Endodermal cell (in vitro differentiated cells): ENCODE data around the gene KAT2A. TPM values are rescaled to one million over a fixed set of nuclear protein-coding genes. Genes with fewer than 3 reads are reported as not detected.

ENCODE experiments used
- DNase-seq: peaks from one replicate; pipeline ENCODE4 v3.0.0-alpha.2; 2017
- H3K27ac ChIP-seq: 2 replicates; pipeline ENCODE4 v1.5.1; 2013; ENCODE audit warnings: mild to moderate bottlenecking, low read depth, low read length, moderate library complexity
- H3K27me3 ChIP-seq: 2 replicates; pipeline ENCODE4 v1.6.1; 2013; ENCODE audit warnings: mild to moderate bottlenecking, low read length, moderate library complexity; ENCODE audit not compliant: insufficient read depth, control insufficient read depth, poor library complexity, severe bottlenecking
- H3K36me3 ChIP-seq: 2 replicates; pipeline ENCODE4 v1.7.0; 2013; ENCODE audit warnings: mild to moderate bottlenecking, low read length, moderate library complexity; ENCODE audit not compliant: control insufficient read depth, insufficient read depth
- H3K4me1 ChIP-seq: one replicate; pipeline ENCODE4 v1.7.0; 2013; ENCODE audit warnings: low read length; ENCODE audit not compliant: control insufficient read depth, insufficient read depth
- H3K4me3 ChIP-seq: 2 replicates; pipeline ENCODE4 v1.5.1; 2013; ENCODE audit warnings: mild to moderate bottlenecking, low read length, moderate library complexity
- H3K9ac ChIP-seq: 2 replicates; pipeline ENCODE4 v1.6.1; 2013; ENCODE audit warnings: mild to moderate bottlenecking, low read length, moderate library complexity; ENCODE audit not compliant: poor library complexity, severe bottlenecking; ENCODE audit errors: extremely low read depth
- H3K9me3 ChIP-seq: 2 replicates; pipeline ENCODE4 v1.6.1; 2013; ENCODE audit warnings: mild to moderate bottlenecking, low read length, moderate library complexity; ENCODE audit not compliant: control insufficient read depth
- H3K27ac Mint-ChIP-seq: 2 replicates; pipeline ENCODE4 v1.8.0; 2020; ENCODE audit warnings: mixed read lengths
- H3K27me3 Mint-ChIP-seq: 2 replicates; pipeline ENCODE4 v1.8.0; 2021; ENCODE audit warnings: mild to moderate bottlenecking, mixed read lengths; ENCODE audit not compliant: insufficient read depth
- H3K36me3 Mint-ChIP-seq: 2 replicates; pipeline ENCODE4 v1.8.0; 2020; ENCODE audit warnings: low read depth, mixed read lengths
- H3K4me1 Mint-ChIP-seq: 2 replicates; pipeline ENCODE4 v1.8.0; 2020; ENCODE audit warnings: mixed read lengths
- H3K4me3 Mint-ChIP-seq: 2 replicates; pipeline ENCODE4 v1.8.0; 2020; ENCODE audit warnings: mild to moderate bottlenecking, moderate library complexity, mixed read lengths
- H3K9me3 Mint-ChIP-seq: 2 replicates; pipeline ENCODE4 v1.8.0; 2020; ENCODE audit warnings: mild to moderate bottlenecking, mixed read lengths
- WGBS, 2 experiments: methylation state at CpG; one replicate each; pipeline versions ENCODE4 v1.1.5 to v1.1.7; 2013; ENCODE audit warnings: missing lambda C conversion rate in 2 of 2, mixed read lengths in 1 of 2; ENCODE audit not compliant: insufficient coverage in 1 of 2, insufficient read length in 1 of 2; 5-methylcytosine and 5-hydroxymethylcytosine counted together
- total RNA-seq, 2 donors: library from RNA; stranded (reverse); fragmentation: NEBNext Ultra II Directional in 1 of 2; extraction: Animal tissue kit (Norgen Biotek cat#: 25700) in 1 of 2; gene quantifications; 2 replicates in 1 of 2; 3 replicates in 1 of 2; pipeline ENCODE4 v1.2.1, GENCODE V29; 2021
- TF ChIP-seq, protein P1 (sequence below): fragments of 200-600 bp; sonication (generic); conservative IDR thresholded peaks from 2 replicates; pipeline ENCODE4 v1.5.0; 2021; ENCODE audit warnings: antibody characterized with exemption, mild to moderate bottlenecking

Gene KAT2A
- total RNA-seq, 2 donors from 2014 or later, result 48.0 to 57.6 TPM

DNA sequence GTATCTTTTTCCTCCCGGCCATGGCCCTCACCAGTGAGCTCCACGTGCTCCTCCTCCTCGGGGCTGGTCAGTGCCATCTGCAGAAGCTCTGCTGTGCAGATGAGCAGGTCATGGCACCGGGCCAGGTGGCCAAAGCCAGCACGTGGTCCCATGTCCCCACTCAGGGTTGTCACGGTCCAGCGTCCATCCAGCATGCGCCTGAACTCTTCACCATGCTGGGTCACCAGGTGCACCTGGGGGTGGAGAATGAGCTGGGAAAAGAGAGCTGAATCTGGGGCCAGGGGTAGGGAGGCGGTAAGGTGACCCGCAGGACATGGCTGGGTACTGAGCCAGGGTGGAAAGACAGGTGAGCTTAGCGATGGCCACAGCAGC lies 9.9 kb downstream of the KAT2A start:
- no peaks in the 10 kb centered on the region for H3K4me1 ChIP-seq
- Mint-ChIP-seq H3K4me1 (no peaks in the 10 kb centered on the region), H3K9me3 (no peaks in the 10 kb centered on the region), H3K27ac (no peak overlapping the region), H3K36me3 (peaks cover 19% of the 10 kb centered on the region), H3K4me3 (no peak overlapping the region), H3K27me3 (peaks cover 10% of the 10 kb centered on the region)
- peaks cover 11% of the 10 kb centered on the region for H3K27me3 ChIP-seq
- no peak for DNase-seq
- WGBS, 2 experiments, result 86 to 93% methylated on average over 5 to 11 of the region's 11 CpGs
- TF ChIP-seq, protein P1, sequence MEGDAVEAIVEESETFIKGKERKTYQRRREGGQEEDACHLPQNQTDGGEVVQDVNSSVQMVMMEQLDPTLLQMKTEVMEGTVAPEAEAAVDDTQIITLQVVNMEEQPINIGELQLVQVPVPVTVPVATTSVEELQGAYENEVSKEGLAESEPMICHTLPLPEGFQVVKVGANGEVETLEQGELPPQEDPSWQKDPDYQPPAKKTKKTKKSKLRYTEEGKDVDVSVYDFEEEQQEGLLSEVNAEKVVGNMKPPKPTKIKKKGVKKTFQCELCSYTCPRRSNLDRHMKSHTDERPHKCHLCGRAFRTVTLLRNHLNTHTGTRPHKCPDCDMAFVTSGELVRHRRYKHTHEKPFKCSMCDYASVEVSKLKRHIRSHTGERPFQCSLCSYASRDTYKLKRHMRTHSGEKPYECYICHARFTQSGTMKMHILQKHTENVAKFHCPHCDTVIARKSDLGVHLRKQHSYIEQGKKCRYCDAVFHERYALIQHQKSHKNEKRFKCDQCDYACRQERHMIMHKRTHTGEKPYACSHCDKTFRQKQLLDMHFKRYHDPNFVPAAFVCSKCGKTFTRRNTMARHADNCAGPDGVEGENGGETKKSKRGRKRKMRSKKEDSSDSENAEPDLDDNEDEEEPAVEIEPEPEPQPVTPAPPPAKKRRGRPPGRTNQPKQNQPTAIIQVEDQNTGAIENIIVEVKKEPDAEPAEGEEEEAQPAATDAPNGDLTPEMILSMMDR, result no peak
- no peak overlapping the region for H3K9ac ChIP-seq
- peaks cover 13% of the 10 kb centered on the region for H3K36me3 ChIP-seq
- H3K9me3 ChIP-seq, result no peaks in the 10 kb centered on the region
- no peak overlapping the region for H3K4me3 ChIP-seq
- H3K27ac ChIP-seq, result no peak overlapping the region

DNA sequence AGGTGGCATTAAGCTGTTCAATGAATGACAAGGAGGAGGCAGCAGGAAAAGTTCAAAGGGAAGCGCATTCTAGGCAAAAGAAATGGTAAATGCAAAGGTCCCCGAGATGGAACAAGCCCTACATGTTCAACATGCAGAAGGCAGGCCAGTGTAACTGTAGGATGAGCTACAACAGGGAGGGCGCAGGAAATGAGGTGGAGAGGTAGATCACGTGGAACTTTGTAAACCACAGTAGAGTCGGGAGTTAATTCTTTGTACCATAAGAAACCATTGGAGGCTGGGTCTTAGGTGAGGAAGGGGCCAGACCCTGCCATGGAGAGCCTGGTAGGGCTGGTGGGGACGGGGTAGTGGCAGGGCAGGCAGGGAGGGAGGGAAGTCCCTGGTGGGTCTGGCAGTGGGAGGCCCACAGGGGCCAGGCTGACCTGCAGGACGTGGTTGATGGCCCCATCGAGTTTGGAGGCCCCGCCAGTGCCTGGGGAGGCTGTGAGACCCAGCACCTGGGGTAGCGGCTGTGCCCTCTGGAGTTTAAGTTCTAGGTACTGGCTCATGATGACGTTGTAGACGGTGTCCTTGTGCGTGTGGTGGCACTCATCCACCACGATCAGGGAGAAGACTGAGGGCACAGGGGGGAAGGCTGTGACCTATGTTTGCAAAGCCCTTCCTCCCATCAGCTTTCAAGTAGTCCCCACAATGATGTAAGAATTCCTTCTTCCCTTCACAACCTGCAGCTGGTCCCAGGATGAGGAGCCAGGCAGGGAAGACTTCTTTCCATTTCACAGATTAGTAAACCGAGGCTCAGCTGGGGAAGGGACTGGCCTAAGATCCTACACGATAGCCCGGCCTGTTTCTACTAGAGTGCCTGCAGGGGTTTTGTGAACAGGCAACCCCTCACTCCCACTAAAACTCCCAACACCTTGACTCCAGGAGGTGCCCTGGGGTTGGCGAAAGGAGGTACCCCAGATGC lies 10.6 kb downstream of the KAT2A start:
- H3K36me3 Mint-ChIP-seq, result peaks cover 13% of the 10 kb centered on the region
- Histone ChIP-seq H3K9me3 (no peaks in the 10 kb centered on the region), H3K9ac (no peak overlapping the region), H3K27ac (no peak overlapping the region), H3K4me1 (no peaks in the 10 kb centered on the region), H3K27me3 (peaks cover 11% of the 10 kb centered on the region), H3K4me3 (no peak overlapping the region), H3K36me3 (peaks cover 8% of the 10 kb centered on the region)
- no peak overlapping the region for H3K27ac Mint-ChIP-seq
- no peaks in the 10 kb centered on the region for H3K4me1 Mint-ChIP-seq
- H3K9me3 Mint-ChIP-seq, result no peaks in the 10 kb centered on the region
- TF ChIP-seq, protein P1, result no peak
- no peak overlapping the region for H3K4me3 Mint-ChIP-seq
- no peak for DNase-seq
- peaks cover 16% of the 10 kb centered on the region for H3K27me3 Mint-ChIP-seq
- WGBS, 2 experiments, result 91 to 96% methylated on average over 13 to 18 of the region's 18 CpGs

DNA sequence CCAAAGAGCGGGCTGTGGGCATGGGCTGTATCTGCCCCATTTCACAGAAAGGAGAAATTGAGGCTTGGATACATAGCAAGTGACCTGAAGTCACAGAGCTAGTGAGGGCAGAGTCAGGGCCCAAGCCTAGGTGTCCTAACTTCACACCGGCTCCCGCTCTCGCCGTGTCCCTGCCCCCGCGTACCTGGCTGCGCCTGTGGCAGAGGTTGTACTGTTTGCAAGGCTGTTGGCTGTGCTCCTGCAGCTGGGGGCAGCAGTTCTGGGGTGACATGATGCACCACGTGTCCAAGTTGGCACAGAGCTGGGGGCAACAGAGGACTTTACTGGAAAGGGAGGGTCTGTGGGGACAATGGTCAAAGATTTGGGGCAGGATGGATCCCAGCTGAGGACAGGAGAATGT lies 12.1 kb downstream of the KAT2A start:
- Mint-ChIP-seq H3K4me3 (no peak overlapping the region), H3K9me3 (no peaks in the 10 kb centered on the region), H3K4me1 (no peaks in the 10 kb centered on the region), H3K36me3 (peaks cover 3% of the 10 kb centered on the region), H3K27ac (no peak overlapping the region), H3K27me3 (peaks cover 22% of the 10 kb centered on the region)
- no peak overlapping the region for H3K9ac ChIP-seq
- no peaks in the 10 kb centered on the region for H3K9me3 ChIP-seq
- no peak overlapping the region for H3K27ac ChIP-seq
- 94 to 100% methylated on average over 3 to 9 of the region's 9 CpGs for WGBS, 2 experiments
- H3K36me3 ChIP-seq, result no peaks in the 10 kb centered on the region
- no peak for DNase-seq
- H3K27me3 ChIP-seq, result peaks cover 11% of the 10 kb centered on the region
- no peak overlapping the region for H3K4me3 ChIP-seq
- no peaks in the 10 kb centered on the region for H3K4me1 ChIP-seq
- TF ChIP-seq, protein P1, result no peak
